NCI-H446 (cell line): ENCODE measurements around the gene SLIT3.
"Not testable (repeated sequence)": the region's sequence is repeated elsewhere in the genome, so short reads cannot be mapped to it uniquely, and the experiment has no call there.

ENCODE experiments used
- DNase-seq, 2 experiments: peaks; one replicate each; lab custom pipeline; 2025; lab: John Stamatoyannopoulos, UW

Gene SLIT3

GRCh38 chr5:169142264-169142970 lies 158.5 kb downstream of the SLIT3 start:
- no peak for DNase-seq

GRCh38 chr5:169140215-169140614 lies 160.7 kb downstream of the SLIT3 start:
- not testable (repeated sequence) for DNase-seq

GRCh38 chr5:169139480-169140050 lies 161.4 kb downstream of the SLIT3 start:
- no peak for DNase-seq

GRCh38 chr5:169133531-169133930 lies 167.4 kb downstream of the SLIT3 start:
- DNase-seq, result no peak

- no peak for DNase-seq
These were observed 168.7 kb downstream of the SLIT3 start for GRCh38 chr5:169132302-169132660.

GRCh38 chr5:169131616-169132301 lies 169.2 kb downstream of the SLIT3 start:
- no peak for DNase-seq

- DNase-seq, result no peak
These were observed 172.3 kb downstream of the SLIT3 start for GRCh38 chr5:169128679-169129078.

GRCh38 chr5:169127431-169127830 lies 173.5 kb downstream of the SLIT3 start:
- DNase-seq, result no peak

GRCh38 chr5:169126481-169127021 lies 174.4 kb downstream of the SLIT3 start:
- DNase-seq, result no peak

GRCh38 chr5:169125571-169125970 lies 175.4 kb downstream of the SLIT3 start:
- DNase-seq, result no peak

- DNase-seq, result no peak
These were observed 178.0 kb downstream of the SLIT3 start for GRCh38 chr5:169122951-169123350.

- DNase-seq, result no peak
These were observed 179.1 kb downstream of the SLIT3 start for GRCh38 chr5:169121630-169122420.

- no peak for DNase-seq
These were observed 181.5 kb downstream of the SLIT3 start for GRCh38 chr5:169119288-169120048.

GRCh38 chr5:169116961-169117461 lies 183.9 kb downstream of the SLIT3 start:
- no peak for DNase-seq

- DNase-seq, result no peak
These were observed 185.3 kb downstream of the SLIT3 start for GRCh38 chr5:169115461-169116124.

GRCh38 chr5:169114466-169115065 lies 186.4 kb downstream of the SLIT3 start:
- DNase-seq, result peak in 1 of 2 experiments; percentile 1

GRCh38 chr5:169112016-169112415 lies 188.9 kb downstream of the SLIT3 start:
- no peak for DNase-seq

- DNase-seq, result no peak
These were observed 193.8 kb downstream of the SLIT3 start for GRCh38 chr5:169106911-169107706.

- DNase-seq, result not testable (repeated sequence)
These were observed 195.4 kb downstream of the SLIT3 start for GRCh38 chr5:169105582-169105981.
